CD4-positive, alpha-beta T cell treated with Interleukin-17A for 1 hour (primary cell): ENCODE results near the gene NOL3.

ENCODE experiments used
- DNase-seq: peaks from one replicate; pipeline ENCODE4 v3.0.0-alpha.2; 2020

Gene NOL3

GRCh38 chr16:67155295-67156142 is 14.8 kb upstream of the NOL3 start:
- DNase-seq: peak; percentile 80

GRCh38 chr16:67156143-67156844 is 14.0 kb upstream of the NOL3 start:
- DNase-seq: no peak

- no peak for DNase-seq
Measured at GRCh38 chr16:67157106-67157748, 13.1 kb upstream of the NOL3 start.

- peak; percentile 76 for DNase-seq
Measured at GRCh38 chr16:67157892-67158635, 12.3 kb upstream of the NOL3 start.

GRCh38 chr16:67158637-67159600 is 11.4 kb upstream of the NOL3 start:
- DNase-seq: peak; percentile 90

GRCh38 chr16:67161595-67162058 is 8.7 kb upstream of the NOL3 start:
- no peak for DNase-seq

GRCh38 chr16:67162506-67163163 is 7.7 kb upstream of the NOL3 start:
- no peak for DNase-seq

GRCh38 chr16:67163164-67163998 is 7.0 kb upstream of the NOL3 start:
- peak; percentile 64 for DNase-seq

- no peak for DNase-seq
Measured at GRCh38 chr16:67163999-67164558, 6.3 kb upstream of the NOL3 start.

- no peak for DNase-seq
Measured at GRCh38 chr16:67164599-67165061, 5.7 kb upstream of the NOL3 start, which contains the start of gene HSF4. HSF4 (plus strand) TSS chr16:67164745; CDS start chr16:67164812, 67 bp downstream.

- DNase-seq: no peak
Measured at GRCh38 chr16:67165121-67166078, 4.9 kb upstream of the NOL3 start.

GRCh38 chr16:67166110-67166547 is 4.2 kb upstream of the NOL3 start:
- DNase-seq: no peak

GRCh38 chr16:67166598-67167168 is 3.7 kb upstream of the NOL3 start:
- DNase-seq: no peak

- no peak for DNase-seq
Measured at GRCh38 chr16:67167588-67167987, 2.8 kb upstream of the NOL3 start.

GRCh38 chr16:67169011-67169451 is 1.3 kb upstream of the NOL3 start:
- DNase-seq: no peak

- peak; percentile 42 for DNase-seq
Measured at GRCh38 chr16:67169642-67170167, 633 bp upstream of the NOL3 start.

- DNase-seq: no peak
Measured at GRCh38 chr16:67170949-67171649, 761 bp downstream of the NOL3 start.
